ENCODE results near the gene FAM107B.

DNA sequence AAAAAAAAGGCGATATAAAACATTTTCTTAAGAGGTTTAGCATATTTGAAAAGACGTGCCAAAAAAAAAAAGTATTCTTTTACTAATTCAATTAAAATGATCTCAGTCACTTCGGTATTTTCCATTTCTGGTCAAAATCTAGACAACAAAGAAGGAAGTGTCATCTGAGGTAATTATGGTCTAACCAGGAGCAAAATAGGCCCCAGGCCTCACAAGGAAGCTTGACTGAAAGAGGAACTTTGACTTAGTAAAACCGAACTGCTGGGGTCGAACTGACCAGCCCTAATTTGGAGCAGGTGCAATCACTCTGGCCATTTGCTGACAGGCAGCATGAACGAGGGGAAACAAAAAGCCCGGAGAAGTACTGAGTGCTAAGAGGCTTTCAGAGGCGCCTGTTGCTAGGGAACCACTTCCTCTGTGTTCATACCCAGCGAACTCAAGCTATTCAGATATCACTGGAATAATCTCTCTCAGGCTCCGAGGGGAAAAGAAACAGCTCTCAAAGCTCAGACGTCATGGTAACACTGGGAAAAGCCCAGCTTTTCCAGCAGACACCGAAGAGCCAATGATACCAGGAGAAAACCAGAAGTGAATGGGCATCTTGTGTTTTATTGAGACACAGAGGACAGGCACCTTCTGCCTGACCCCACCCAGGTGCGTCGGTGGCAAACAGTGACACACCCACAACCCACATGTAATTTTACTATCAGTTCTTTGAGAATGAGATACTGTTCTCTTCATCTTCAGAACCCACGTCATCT, 126.5 kb downstream of the FAM107B start:
- TF ChIP-seq, protein P1, sequence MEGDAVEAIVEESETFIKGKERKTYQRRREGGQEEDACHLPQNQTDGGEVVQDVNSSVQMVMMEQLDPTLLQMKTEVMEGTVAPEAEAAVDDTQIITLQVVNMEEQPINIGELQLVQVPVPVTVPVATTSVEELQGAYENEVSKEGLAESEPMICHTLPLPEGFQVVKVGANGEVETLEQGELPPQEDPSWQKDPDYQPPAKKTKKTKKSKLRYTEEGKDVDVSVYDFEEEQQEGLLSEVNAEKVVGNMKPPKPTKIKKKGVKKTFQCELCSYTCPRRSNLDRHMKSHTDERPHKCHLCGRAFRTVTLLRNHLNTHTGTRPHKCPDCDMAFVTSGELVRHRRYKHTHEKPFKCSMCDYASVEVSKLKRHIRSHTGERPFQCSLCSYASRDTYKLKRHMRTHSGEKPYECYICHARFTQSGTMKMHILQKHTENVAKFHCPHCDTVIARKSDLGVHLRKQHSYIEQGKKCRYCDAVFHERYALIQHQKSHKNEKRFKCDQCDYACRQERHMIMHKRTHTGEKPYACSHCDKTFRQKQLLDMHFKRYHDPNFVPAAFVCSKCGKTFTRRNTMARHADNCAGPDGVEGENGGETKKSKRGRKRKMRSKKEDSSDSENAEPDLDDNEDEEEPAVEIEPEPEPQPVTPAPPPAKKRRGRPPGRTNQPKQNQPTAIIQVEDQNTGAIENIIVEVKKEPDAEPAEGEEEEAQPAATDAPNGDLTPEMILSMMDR (IDR thresholded peaks at IDR 0.05; ENCODE audit: extremely low read depth in 1 of 2, insufficient read depth in 1 of 2, low read depth in 1 of 2, low read length in 2 of 2) = no peak
- TF ChIP-seq EZH2 (IDR thresholded peaks at IDR 0.05; ENCODE audit: borderline replicate concordance, low read depth, low read length, severe bottlenecking) (no peak), GATA2 (IDR thresholded peaks at IDR 0.05; ENCODE audit: insufficient read depth, insufficient read length, low read depth, low read length) (no peak), POLR2A (IDR thresholded peaks at IDR 0.05; ENCODE audit: low read depth, low read length) (no peak), POLR2AphosphoS5 (IDR thresholded peaks at IDR 0.05; ENCODE audit: insufficient read depth, low read depth, low read length) (no peak), MYC (IDR thresholded peaks at IDR 0.05; ENCODE audit: low read depth, low read length) (no peak), JUN (IDR thresholded peaks at IDR 0.05; ENCODE audit: borderline replicate concordance, insufficient read depth, insufficient read length, low read depth) (no peak), FOS (IDR thresholded peaks at IDR 0.05; ENCODE audit: borderline replicate concordance, insufficient read depth, low read length) (no peak)
- TF ChIP-seq, protein P2, sequence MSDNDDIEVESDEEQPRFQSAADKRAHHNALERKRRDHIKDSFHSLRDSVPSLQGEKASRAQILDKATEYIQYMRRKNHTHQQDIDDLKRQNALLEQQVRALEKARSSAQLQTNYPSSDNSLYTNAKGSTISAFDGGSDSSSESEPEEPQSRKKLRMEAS (IDR thresholded peaks at IDR 0.05; ENCODE audit: insufficient read depth, insufficient read length) = no peak

Data from endothelial cell of umbilical vein (primary cell).